Stimulated activated CD4-positive, alpha-beta T cell treated with anti-CD3 and anti-CD28 coated beads, Interleukin-2, amount 100 ng/mL, for 48 hours (primary cell): Measurements from ENCODE around the gene SUCLA2.
"Not testable (repeated sequence)": the region's sequence is repeated elsewhere in the genome, so short reads cannot be mapped to it uniquely, and the experiment has no call there.

Experiments used
- DNase-seq, 2 donors: peaks; one replicate each; pipeline ENCODE4 v3.0.0-alpha.2; 2020

Gene SUCLA2

GRCh38 chr13:47990920-47991466 is 10.1 kb downstream of the SUCLA2 start:
- no peak for DNase-seq

DNA sequence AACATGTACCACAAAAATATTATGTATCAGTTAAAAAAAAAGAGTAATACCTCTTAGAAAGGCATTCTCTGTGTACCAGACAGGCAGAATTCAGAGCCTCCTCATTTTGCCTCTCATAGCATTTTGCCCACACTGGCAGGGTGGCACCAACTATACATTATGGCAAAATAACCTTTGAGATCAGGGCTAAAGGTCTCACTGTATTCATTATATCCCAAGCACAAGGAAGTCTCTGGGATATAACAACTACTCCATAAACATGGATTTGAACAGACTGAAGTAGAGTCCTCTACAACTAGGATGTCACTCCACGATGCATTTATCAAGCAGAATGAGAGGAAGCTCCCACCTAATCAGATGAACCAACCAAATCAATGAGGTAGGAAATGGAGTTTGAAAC is 10.6 kb downstream of the SUCLA2 start:
- DNase-seq, result no peak

GRCh38 chr13:47983070-47983469 is 18.0 kb downstream of the SUCLA2 start:
- no peak for DNase-seq

DNA sequence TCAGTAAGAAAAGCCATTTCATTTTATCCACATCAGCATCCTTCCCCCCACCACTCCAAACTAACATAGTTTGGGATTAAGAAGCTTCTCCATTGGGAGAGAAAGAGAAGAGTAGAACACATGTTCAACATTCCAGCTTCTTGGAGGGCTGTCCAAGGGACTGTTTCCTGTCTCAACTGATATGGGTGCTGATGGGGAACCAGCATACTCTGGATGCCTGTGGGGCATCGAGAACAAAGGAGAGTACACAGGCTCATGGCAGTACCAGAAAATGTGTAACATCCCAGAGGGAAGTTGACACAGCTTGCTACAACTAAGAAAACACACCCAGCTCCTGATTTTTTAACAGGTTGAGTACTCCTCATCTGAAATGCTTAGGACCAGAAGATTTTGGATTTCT is 24.7 kb downstream of the SUCLA2 start:
- no peak for DNase-seq

DNA sequence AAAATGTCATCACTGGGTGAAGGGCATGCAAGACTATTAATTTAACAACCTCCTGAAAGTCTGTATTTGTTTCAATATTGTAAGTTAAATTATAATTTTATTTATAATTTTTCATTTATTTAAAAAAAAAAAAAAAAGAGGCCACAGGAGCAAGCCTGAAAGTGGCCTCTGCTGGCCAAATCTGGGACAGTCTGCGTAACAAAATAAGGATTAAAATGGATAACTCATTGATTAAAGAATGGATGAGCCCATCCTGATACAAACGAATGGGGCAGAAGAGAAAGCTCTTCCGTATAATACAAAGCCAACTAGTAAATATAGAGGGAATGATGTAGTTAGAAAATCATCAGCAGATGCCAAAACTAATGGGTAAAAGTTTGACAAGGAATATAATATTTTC is 36.2 kb downstream of the SUCLA2 start:
- no peak for DNase-seq

DNA sequence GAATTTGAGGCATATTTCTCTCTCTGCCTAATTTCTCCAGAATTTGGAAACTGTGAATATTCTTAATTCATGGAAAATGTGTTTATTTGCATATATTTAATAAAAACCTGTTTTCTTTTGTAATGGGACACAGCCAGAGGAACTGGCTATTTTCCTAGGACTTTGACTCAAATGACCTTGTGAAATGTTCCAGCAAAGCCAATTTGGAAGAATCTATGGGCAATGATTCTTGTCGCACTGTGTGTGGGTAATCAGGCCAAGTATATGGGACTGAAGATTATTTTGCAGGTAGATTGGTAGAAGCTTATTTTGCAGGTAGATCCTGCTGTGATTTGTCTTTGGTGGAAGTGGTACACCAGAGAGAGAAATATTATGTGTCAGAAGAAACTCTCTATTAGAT is 38.8 kb downstream of the SUCLA2 start:
- DNase-seq, result no peak

DNA sequence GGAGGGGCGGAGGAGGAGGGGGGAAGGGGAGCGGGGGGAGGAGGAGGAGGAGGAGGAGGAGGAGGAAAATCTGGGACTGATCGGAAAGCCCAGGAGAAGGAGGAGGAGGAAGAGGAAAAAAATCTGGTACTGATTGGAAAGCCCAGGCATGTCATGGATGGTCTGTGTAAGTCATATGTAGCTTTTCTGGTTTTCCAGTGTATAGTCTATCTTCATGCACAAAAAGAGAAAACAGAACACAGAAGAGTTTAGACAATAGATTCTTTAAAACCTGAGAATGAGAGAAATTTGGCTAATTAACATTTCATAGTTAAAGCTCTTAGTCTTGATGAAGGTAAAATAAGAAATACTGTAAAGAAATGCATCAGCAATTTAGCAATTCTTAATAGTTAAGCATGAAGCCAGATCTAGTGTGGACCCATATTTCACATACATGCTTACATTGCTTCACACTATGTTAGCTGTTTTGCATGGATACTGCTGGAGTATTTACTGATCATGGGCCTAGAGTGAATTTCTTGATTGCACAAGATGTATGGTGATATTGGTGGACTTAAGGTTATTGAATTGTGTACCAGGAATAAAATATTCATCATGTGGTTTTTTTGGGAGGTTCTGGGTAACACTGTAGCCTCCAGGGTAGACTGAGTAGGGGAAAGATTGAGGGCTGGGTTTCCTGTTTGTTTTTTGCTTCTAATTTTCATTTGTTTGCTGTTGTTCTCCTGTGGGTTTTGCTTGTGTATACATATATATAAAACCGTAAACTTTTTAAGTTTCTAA is 41.4 kb downstream of the SUCLA2 start:
- DNase-seq, result no peak

GRCh38 chr13:47957073-47957472 is 44.0 kb downstream of the SUCLA2 start:
- DNase-seq, result no peak

- no peak for DNase-seq
Observed at GRCh38 chr13:47955836-47956235, 45.2 kb downstream of the SUCLA2 start.

GRCh38 chr13:47949799-47950198 is 51.3 kb downstream of the SUCLA2 start:
- no peak for DNase-seq

DNA sequence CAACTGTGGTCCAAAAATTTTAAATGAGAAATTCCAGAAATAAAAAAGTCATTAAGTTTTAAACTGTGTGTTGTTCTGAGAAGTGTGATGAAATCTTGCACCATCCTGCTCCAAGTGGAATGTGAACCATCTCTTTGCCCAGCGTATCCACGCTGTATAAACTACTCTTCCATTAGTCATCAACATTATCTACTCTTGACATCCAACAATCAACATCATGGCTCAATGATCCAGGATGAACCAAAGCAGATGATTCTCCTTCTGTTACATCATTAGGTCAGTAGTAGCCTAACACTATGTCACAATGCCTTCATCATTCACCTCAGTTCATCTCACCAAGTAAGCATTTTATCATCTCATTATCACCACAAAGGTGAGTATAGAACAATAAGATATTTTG is 55.3 kb downstream of the SUCLA2 start:
- no peak for DNase-seq

DNA sequence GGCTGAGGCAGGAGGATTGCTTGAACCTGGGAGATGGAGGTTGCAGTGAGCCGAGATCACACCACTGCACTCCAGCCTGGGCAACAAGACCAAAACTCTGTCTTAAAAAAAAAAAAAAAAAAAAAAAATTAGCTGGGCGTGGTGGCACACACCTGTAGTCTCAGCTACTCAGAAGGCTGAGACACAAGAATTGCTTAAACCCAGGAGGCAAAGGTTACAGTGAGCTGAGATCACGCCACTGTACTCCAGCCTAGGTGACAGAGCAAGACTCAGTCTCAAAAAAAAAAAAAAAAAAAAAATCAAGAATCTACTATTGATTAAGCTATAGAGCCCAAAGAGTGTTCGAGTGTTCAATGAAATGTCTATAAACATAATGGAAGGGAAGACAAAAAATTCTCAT is 55.9 kb downstream of the SUCLA2 start:
- DNase-seq, result not testable (repeated sequence)

GRCh38 chr13:47934371-47934770 is 66.7 kb downstream of the SUCLA2 start:
- DNase-seq, result no peak

DNA sequence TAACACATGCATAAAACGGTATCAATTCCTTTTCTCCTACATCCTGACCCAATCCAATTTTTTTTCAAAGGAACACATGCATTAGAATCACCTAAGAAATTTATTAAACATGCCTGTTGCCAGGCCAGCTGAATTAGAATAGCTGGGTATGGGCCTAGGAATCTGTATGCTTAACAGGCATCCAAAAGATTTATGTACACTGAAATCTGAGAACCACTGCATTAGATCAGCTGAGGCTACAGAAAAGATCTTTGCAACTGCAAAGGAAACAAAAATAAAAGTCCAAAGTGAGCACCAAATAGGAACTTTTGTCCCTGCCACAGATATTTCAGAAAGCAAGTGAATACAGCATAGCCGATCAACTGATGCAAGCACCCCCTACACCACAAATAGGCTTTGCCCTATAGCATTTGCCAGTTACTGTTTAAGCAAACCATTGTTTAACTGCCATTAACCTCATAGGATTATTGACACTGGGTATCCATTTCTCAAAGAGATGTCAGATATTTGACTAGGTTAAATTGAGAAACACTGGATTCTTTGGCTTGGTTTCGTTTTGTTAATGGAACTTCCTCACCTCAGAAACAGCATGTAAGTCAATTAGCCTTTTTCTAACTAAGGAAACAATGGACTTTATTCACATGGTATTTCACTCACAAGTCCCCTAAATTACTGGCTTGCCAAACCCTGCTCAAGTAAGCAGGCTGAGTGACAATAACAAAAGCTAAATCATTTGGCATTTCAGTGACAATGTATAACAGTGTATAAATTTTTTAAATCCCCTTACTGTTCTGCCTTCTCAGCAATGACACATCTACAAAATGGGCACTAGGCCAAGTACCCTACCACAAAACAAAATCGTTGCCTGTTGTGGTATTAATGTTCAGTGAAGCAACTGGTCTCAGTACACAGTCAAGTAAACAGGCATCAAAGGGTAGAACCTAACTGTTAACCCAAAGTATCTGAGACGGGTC is 67.8 kb downstream of the SUCLA2 start:
- DNase-seq, result no peak

GRCh38 chr13:47930649-47931165 is 70.4 kb downstream of the SUCLA2 start:
- no peak for DNase-seq

DNA sequence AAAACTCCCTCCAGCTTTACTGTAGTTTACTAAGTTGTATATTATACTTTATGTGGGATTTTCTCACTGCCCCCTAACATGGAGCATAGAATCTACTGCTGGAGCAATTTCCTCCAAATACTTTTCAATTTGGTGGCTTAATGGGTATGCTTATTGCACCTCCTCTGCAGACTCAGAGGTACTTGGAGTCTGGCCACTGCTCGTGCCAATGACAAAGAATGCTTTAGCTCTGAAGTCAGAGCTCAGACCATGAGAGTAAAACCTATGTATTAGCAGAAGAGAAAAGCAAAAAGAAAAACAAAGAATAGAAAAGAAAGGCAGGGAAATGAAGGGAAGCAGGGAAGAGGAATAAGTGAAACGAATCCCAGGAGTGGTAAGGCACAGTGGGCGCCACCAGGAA is 71.9 kb downstream of the SUCLA2 start:
- no peak for DNase-seq

DNA sequence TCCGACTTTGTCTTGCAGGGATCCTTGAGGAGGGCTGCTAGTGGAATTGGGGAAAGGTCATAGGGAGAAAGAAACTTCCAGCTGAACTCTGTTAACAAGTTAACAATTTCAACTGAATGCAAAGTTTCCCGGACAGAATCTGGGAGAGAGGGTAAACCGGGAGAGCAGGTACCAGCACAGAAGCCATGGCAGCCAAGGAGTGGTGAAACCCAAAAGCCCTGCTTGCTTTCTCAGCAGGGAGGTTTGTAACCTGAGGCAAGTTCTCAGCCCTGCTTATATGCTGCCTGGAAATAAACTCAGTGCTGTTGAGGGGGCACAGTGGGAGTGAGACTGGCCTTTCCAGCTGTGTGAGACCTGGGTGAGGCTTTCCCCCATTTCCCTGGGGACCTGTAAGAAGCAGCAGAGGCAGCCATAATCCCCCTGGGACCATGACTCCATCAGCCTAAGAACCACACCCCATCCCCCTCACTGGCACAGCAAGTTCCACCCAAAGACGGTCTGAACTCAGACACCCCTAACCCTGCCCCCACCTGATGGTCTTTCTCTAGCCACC is 84.0 kb downstream of the SUCLA2 start:
- no peak for DNase-seq

DNA sequence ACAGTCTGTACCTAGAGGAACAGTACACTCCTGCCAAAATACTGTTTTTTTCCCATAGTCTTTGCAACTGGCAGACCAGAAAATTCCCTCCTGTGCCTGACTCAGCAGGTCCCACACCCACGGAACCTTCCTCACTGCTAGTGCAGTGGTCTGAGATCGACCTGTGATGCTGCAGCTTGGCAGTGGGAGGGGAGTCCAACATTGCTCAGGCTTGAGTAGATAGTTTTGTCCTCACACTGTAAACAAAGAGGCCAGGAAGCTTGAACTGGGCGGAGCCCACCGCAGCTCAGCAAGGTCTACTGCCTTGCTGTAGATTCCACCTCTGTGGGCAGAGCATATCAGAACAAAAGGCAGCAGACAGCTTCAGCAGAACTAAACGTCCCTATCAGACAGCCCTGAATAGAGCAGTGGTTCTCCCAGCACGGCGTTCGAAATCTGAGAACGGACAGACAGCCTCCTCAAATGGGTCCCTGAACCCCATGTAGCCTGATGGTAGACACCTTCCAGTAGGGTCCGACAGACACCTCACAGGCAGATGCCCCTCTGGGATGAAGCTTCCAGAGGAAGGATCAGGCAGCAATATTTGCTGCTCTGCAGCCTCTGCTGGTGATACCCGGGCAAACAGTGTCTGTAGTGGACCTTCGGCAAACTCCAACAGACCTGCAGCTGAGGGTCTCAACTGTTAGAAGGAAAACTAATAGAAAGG is 92.7 kb downstream of the SUCLA2 start:
- no peak for DNase-seq

GRCh38 chr13:47904891-47905290 is 96.2 kb downstream of the SUCLA2 start:
- DNase-seq, result no peak

DNA sequence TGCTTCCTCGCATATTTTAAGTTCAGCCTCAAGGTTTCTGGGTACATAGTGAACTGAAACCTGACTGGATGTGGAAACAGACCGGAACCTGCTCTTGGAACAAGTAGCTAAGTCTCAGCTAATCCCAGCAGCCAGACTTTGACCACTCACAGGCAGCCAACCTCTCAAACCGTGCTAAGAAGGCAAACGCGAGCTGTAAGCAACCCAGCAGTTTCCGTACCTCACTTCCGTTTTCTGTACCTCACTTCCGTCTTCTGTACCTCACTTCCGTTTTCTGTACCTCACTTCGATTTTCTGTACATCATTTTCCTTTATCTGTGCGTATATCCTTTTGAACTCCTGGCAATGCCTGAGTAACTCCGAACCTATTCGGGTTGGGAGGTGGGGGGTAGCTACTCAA is 96.8 kb downstream of the SUCLA2 start:
- no peak for DNase-seq

- no peak for DNase-seq
Observed at GRCh38 chr13:47903836-47904235, 97.2 kb downstream of the SUCLA2 start.

DNA sequence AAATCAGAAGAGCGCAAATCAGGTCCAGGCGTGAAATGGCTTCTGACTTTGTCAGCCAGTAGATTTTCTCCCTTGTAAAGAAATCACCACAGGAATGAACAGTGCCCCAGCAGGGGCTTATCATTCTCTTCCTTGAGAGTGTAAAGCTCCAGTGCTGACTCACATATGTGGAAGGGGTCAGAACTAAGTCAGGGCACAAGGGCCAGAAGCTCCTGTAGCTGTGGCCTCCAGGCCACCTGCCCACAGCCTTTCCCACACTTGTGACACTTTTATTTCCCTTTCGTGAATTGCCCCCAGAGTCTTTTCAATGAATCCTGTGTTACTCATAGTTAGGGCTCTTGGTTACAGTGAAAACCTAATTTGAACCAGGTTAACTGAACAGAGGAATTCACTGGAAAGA is 99.6 kb downstream of the SUCLA2 start:
- DNase-seq, result no peak

- DNase-seq, result no peak
Observed at GRCh38 chr13:47898080-47898479, 103.0 kb downstream of the SUCLA2 start.
